NCI-H524 (cell line): Measurements from ENCODE around the gene DLL1.

ENCODE experiments used
- DNase-seq, 2 experiments: peaks; one replicate each; lab custom pipeline; 2025; lab: John Stamatoyannopoulos, UW

The DLL1 gene

DNA sequence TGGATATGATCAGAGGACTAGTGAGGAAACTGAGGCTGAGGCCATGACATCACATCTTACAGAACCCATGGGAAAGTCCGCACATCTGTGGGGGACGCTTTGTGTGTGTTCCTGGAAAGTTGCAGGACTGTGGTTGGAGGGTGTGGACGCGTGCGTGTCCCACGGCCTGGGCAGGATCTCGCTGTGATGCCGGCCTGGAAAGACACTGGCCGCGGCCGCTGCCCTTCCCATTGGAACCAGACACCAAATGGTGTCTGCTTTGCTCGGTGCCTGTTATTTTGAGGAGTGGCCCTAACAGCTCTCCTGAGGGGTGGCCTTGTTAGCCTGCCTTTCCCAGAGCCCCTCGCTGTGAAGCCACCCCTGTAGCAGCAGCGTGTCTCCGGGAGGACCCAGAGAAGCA, 41.1 kb downstream of the DLL1 start:
- DNase-seq: no peak

DNA sequence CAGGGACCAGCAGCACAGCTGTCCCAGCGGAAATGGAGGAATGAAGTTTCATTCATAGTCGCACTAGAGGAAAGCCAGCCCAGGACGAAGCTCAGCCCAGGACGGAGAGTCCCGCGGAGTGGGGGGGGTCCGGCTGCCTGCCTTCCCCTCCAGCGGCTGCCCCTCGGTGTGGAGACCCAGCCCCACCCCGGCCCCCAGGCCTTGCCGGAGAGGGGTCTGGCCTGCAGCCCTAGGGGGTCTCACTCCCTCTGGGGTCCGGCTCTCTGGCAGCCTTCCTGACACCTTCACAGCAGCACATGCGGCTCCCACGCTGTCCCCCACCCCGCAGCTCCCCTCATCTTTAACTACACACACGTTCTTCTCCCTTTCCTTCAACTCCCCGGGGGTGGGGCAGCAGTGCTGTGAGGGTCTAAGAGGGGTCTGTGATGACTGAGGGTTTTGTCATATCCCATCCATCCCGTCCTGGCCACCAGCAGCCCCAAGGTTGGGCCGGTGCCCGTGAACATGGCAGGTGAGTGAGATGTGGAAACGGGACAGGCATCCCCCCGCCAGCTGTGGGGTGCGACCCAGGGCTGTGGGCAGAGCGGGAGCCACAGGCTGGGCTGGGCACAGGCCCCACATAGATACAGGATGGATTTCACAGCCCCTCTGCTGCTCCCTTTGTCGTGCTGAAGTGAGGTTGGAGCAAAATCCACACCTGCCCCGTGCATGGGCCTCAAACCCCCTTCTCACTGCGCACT, 41.8 kb downstream of the DLL1 start:
- no peak for DNase-seq

DNA sequence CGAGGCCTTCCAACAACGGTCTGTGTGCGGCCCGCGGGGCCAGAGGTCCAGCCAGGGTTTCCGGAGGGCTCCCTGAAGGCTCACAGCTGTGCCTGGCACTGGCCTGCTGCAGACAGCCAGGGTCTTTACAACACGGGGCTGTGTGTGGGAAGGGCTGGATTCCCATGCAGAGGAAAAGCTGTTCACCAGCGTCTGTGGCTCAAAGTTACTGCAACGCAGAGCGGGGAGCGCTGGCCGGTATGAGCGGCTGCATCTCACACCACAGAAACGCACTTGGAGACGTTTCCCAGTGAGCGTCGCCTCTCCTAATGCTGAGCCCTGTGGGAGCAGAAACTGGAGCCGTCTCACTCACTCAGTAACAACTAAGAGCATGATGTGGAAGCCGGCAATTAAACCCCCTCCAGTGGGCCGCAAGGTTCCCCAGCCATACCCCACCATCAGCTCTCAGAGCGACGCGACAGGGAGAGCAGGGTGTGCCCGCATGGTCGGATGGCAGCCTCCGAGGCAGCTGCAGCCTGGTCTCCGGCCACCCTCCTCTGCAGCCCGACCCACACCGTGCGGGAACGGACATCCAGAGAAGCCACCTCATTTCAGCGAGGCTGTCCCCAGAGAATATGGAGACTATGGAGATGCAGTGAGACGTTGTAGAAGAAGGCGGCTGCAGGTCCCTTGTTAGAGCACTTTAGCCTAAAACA, 42.6 kb downstream of the DLL1 start:
- DNase-seq: no peak

DNA sequence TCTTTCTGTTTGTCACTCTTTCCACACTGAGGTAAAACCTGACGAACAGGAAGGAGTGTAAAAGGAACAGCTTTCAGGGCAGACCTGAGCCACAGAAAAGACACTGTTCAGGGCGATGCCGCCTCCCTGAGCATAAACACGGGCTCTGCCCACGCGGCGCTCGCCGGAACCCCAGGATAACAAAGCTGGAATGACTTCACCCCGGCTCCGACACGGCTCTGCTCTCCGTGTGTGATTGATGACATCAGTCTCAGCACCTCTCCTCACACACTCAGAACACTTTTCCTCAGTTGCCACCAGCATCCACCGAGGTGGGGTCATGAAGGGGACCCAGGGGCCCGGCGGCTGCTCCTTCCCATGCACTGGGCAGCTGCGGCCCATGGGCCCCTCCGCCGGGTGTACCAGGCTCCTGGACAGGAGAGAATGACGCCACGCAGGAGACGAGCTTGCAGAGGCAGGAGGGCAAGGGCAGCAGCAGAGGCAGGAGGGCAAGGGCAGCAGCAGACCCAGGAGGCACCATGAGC, 43.6 kb downstream of the DLL1 start:
- no peak for DNase-seq

DNA sequence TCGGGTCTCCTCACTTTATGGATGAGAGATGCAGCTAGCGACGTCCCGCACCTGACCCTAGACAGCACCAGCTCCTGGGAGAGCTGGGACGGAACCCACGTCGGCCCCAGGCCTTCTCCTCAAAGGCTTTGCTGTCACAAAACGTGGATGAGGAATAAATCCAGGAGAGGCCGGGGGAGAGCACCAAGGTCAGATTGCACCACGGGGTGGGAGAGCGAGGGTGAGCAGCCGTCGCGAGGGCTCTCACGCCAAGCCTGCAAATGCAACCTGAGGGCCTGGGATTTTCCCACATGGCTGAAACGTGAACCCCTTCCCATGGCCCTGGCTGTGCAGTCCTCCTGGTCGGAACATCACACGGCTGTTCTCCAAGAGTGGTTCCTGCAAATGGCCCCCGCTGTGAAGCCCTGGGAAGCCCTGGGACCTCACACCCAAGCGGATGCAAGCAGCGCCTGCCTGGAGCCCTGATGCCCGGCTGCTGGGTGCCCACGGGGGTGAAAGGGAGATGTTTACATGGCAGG, 45.3 kb downstream of the DLL1 start:
- DNase-seq: no peak

DNA sequence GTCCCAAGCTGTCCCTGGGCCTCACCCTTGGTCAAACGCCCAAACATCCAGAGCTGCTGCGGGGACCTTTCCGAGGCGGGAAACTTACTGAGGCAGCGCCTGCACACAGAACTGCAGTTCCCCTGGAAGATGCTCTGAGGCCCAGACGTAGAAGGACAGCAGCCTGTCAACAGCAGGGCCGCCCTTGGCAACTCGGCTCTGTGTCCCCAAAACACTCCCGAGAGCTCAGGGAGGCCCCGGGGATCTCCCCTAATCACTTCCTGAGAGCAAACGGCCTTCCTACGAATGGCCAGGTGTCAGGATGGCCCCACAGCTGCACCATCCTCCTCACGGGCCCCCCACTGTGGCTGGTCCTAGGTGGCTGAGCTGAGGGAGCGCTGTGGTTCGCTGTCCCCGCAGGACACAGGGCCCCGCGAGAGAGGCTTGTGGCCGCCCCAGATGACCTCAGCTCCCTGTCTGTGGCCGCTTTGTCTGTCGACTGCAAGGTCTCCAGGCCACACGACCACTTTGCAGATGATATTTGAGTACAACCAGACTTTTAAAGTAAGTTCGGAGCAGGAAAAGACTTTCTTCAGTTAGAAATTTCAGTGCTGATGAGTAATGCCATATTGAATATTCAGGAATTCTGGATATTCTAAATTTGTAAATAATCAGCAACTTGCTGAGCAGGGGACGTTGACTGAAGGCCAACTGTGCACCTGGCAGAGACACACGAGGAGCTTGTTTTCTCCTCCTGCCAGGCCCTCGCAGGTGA, 46.0 kb downstream of the DLL1 start:
- peak in 1 of 2 experiments; percentile 37 for DNase-seq

DNA sequence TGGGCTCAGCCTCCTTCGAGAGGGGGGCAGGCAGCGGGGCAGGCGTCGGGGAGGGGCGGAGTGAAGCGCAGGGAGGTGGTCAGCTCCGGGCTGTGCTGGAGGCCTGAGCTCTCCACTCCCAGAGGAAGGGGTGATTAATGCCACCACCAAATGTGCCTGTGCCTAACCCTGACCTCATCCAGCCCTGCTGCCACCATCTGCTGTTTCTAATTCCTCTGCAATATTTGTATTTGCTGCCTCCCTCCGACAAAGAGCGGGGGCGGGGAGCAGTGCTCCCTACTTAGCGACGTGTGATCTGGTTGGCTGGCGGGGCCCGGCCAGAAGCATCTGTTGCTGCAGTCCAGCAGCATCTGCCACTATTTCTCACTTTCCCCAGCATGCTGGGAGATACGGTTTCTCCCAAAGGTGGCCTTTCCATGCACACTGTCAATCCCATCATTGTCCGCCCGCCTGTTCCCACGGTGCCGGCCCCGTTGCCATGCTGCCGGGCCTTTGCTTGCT, 47.0 kb downstream of the DLL1 start:
- DNase-seq: peak; percentile 97 to 98

DNA sequence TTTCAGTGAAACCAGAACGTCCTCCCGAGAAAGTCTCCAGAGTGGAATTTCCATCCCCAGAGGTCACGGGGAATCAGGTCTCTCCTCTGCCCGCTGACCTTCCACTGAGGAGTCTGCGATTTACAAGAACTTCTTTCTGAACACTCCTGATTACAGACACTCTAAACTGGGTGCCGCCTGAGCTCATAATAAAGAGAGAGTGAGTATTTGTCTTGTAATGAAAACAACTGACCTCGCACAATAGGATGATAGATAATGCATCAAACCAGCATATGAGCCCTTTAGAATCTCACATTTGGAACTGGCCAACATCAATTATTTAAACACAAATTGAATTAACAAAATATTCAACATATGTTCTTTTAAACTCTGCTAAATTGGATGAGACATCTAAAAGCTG, 47.5 kb downstream of the DLL1 start:
- peak in 1 of 2 experiments; percentile 47 for DNase-seq

DNA sequence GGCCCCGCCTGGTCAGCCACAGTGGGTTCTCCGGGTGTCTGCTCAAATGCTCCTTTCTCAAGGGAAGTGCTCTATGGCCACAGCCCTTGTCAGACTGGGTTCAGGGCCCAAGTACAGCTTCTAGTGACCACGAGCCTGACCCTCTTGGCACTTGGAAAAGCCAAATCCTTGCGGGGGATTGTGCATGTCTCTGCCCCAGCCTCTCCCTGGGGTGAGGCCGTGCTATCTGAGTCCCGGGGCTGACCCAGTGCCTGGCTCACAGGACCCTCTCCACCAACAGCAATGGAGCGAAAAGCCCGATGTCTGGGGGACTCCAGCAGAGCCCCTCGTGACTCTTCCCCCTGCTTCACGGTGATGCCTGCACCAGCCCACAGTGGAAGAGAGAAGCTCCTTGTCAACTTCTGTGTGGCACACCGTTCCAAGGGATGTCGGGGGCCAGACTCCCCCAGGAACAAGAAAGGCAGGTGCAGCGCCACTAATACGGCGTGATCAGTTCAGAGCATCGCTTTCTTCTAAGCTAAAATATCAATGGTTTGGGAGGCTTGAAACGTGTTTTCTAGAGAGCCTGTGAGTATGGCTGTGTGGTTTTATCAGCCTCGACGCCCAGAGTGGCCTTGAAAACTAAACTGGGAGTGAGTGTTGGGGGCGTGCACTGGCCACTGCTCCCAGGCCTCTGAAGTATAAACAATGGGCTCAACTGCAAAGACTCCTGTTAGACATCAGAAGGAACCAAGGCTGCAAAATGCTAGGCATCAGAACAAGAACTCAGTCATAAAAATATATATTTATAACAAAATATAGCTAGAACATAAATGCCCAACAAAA, 51.9 kb downstream of the DLL1 start:
- no peak for DNase-seq

DNA sequence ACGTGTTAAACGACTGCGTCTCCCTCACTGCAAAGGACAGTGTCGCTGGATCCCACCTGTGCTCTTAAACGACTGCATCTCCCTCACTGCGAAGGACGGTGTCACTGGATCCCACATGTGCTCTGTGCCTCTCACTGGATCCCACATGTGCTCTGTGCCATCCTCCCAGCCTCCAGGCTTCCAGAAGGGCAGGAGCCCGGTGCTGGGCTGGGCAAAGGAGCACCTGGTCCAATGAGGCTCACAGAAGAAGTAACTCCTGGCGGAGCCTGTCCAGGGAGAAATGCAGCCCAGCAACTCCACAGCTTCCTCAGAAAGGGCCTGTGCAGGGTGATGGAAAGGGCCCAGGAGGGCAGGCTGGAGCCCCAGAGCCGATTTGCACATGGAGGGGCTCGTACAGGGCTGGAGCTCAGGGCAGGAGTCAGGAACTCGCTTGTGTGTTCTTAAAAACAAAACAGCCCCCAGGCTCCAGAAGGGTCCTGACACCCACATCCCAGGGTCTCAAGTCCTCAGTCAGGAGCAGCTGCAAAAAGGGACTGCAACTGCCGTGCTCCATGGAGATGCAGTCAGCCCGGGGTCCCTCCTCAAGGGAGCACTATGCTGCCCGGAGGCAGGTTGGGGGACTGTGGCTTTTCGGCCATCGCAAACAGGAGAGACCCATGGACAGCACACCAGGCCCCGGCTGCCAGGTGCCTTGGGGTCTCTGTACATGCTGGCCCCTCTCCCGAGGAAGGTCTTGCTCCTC, 52.7 kb downstream of the DLL1 start:
- DNase-seq: no peak

DNA sequence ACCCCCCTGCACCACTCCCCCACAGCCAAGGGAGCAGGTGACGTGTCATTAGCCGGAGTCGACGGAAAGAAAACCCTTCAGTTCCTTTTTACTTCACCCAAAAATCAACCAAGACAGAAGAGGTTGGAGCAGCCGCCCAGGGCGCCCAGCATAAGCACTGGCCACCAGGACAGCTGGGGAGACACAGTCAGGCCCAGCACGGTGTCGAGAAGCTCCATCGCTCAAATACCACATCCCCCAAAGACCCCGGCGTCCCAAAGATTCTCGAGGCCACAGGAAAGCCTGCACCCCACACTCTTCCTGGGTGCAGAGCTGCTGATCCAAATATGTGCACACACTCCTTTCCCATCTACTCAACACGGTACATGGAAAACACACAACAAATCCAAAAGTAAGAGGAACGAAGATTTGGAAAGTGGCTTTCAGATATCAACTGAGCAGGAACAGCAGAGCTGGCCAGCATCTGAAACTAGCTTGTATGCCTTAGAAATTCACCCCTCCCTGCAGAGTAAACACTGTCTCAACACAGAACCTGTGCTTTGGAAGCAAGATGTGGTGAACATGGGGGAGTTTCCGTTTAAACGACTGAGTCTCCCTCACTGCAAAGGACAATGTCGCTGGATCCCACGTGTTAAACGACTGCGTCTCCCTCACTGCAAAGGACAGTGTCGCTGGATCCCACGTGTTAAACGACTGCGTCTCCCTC, 54.6 kb downstream of the DLL1 start:
- DNase-seq: no peak

DNA sequence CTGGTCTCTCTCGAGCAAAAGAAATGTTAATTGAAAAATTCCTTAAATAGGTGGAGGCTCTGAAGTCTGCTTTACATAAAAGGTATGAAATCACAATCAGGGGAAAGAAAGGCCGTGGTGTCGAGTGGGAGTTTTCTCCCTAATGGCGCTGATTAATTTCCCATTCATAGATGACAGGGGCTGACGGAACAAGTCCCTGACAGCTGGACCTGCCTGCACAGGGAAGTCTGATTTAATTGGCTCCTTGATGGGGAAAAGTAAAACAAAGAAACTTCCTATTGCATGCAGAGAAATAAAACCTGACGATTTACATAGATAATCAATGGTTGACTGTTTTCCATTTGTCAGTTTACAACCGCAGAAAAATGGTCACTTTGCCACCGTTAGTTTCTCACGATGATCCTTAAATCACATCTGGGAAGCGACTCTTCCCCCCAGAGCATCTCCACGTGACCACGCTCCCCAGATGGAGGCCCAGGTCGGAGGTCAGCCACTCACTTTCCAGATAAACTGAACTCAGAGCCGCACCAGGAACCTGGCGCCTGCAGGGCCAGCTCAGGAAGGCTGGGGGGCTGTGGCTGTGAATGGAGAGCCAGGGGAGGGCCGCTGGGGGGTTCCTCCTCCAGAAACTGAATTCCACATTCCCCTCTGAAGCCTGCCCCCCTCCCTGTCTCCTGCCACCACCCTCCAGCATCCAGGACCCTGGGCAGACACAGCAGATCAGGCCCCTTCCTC, 55.3 kb downstream of the DLL1 start:
- DNase-seq: no peak

DNA sequence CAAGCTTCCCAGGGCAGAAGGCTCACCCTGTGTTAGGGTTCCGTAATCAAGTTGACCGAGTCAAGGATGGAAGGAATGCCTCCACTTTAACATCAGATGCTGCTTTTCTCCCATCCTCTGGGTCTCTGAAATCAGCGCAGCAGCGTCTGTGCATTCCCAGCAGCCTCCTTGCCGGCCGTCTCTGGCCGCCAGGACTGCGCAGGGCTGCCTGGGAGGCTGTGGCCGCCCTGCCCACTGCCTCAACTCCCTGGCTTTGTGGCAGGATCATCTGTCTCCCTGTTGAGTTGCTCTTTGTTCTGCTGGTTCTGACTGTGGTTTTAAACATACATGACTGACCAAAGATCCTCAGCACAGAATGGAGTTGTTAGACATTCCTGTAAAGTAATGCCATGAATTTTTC, 56.5 kb downstream of the DLL1 start:
- DNase-seq: no peak

DNA sequence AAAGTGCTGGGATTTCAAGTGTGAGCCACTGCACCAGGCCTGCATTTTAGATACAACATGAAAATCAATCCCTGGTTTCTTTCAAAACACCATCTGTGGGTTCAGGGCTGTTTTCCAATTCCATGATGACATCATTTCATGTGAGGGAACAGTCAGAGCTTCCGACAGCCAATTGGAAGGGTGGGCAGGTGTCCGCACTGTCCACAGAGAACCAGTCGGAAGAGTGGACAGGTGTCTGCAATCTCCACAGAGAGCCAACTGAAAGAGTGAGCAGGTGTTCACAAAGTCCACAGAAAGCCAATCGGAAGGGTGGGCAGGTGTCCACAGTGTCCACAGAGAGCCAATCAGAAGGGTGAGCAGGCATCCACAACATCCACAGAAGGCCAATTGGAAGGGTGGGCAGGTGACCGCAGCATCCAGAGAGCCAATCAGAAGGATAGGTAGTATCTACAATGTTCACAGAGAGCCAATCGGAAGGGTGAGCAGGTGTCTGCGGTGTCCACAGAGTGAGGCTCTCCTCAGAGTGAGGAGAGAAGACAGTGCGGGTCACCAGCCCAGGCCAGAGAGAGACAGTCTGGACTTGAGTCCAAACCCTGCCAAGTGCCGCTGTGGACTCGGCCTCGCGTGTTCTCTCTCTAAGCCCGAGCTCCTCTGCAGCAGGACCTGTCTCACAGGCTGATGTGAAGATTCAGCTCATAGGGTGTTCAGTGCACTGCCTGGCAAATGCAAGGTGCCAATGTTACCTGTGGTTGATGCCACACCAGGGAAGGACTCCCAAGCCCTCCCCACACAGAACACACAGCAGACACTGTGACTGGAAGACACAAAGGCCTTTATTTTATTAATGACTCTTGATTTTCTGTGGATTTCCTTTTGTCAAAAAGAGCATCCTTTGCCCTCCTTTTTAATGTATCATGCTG, 57.3 kb downstream of the DLL1 start:
- no peak for DNase-seq
